Trophoblast cell (in vitro differentiated cells and primary cell): ENCODE measurements around the gene SKIDA1.

ENCODE experiments used
- DNase-seq, 2 donors: peaks; one replicate each; pipeline ENCODE4 v3.0.0-alpha.2; 2016
- H2AFZ ChIP-seq: 2 replicates; pipeline ENCODE4 v1.6.1; 2013; ENCODE audit warnings: low read length, moderate library complexity, mild to moderate bottlenecking; ENCODE audit not compliant: insufficient read depth, poor library complexity
- H2AK5ac ChIP-seq: 2 replicates; pipeline ENCODE4 v1.6.1; 2013; ENCODE audit warnings: mild to moderate bottlenecking, low read length
- H2BK120ac ChIP-seq: 2 replicates; pipeline ENCODE4 v1.6.1; 2013; ENCODE audit warnings: low read length, mild to moderate bottlenecking, moderate library complexity; ENCODE audit not compliant: insufficient read depth, poor library complexity
- H2BK12ac ChIP-seq: 2 replicates; pipeline ENCODE4 v1.6.1; 2013; ENCODE audit warnings: mild to moderate bottlenecking, low read length, moderate library complexity
- H2BK5ac ChIP-seq: 2 replicates; pipeline ENCODE4 v1.6.1; 2013; ENCODE audit warnings: low read length, low read depth, moderate library complexity, mild to moderate bottlenecking; ENCODE audit not compliant: poor library complexity
- H3K14ac ChIP-seq: 2 replicates; pipeline ENCODE4 v1.6.1; 2013; ENCODE audit warnings: mild to moderate bottlenecking, low read length
- H3K18ac ChIP-seq: 2 replicates; pipeline ENCODE4 v1.6.1; 2013; ENCODE audit warnings: mild to moderate bottlenecking, low read length
- H3K23ac ChIP-seq: 2 replicates; pipeline ENCODE4 v1.6.1; 2013; ENCODE audit warnings: low read length
- H3K27ac ChIP-seq: 2 replicates; pipeline ENCODE4 v1.5.1; 2013; ENCODE audit warnings: low read depth, mild to moderate bottlenecking, inconsistent platforms, low read length, moderate library complexity
- H3K27me3 ChIP-seq: 2 replicates; pipeline ENCODE4 v1.6.1; 2013; ENCODE audit warnings: inconsistent platforms, mild to moderate bottlenecking, low read length, moderate library complexity; ENCODE audit not compliant: insufficient read depth
- H3K36me3 ChIP-seq, 2 experiments: 1 replicate in 1 of 2; 2 replicates in 1 of 2; pipeline ENCODE4 v1.6.1; 2013; ENCODE audit warnings: low read length in 2 of 2, mild to moderate bottlenecking in 2 of 2, moderate library complexity in 1 of 2; ENCODE audit not compliant: insufficient read depth in 2 of 2, control insufficient read depth in 1 of 2
- H3K4ac ChIP-seq: 2 replicates; pipeline ENCODE4 v1.6.1; 2013; ENCODE audit warnings: low read depth, mild to moderate bottlenecking, low read length, moderate library complexity
- H3K4me1 ChIP-seq, 2 experiments: 1 replicate in 1 of 2; 2 replicates in 1 of 2; pipeline ENCODE4 v1.6.1; 2013; ENCODE audit warnings: low read length in 2 of 2, mild to moderate bottlenecking in 2 of 2, moderate library complexity in 1 of 2; ENCODE audit not compliant: insufficient read depth in 2 of 2, control insufficient read depth in 1 of 2
- H3K4me2 ChIP-seq: 2 replicates; pipeline ENCODE4 v1.6.1; 2013; ENCODE audit warnings: inconsistent platforms, mild to moderate bottlenecking, low read length, moderate library complexity
- H3K4me3 ChIP-seq: 2 replicates; pipeline ENCODE4 v1.5.1; 2013; ENCODE audit warnings: mild to moderate bottlenecking, low read depth, low read length, inconsistent platforms
- H3K79me1 ChIP-seq: one replicate; pipeline ENCODE4 v1.6.1; 2013; ENCODE audit warnings: low read length
- H3K79me2 ChIP-seq: 2 replicates; pipeline ENCODE4 v1.6.1; 2013; ENCODE audit warnings: low read length, mild to moderate bottlenecking; ENCODE audit not compliant: control insufficient read depth, insufficient read depth, poor library complexity
- H3K9ac ChIP-seq: 2 replicates; pipeline ENCODE4 v1.6.1; 2013; ENCODE audit warnings: mild to moderate bottlenecking, low read length
- H3K9me3 ChIP-seq: 2 replicates; pipeline ENCODE4 v1.6.1; 2013; ENCODE audit warnings: low read depth, mild to moderate bottlenecking, control low read depth, inconsistent platforms, low read length; ENCODE audit not compliant: insufficient read depth
- H4K12ac ChIP-seq: 2 replicates; pipeline ENCODE4 v1.6.1; 2013; ENCODE audit warnings: low read depth, mild to moderate bottlenecking, low read length, moderate library complexity
- H4K8ac ChIP-seq: 2 replicates; pipeline ENCODE4 v1.6.1; 2013; ENCODE audit warnings: low read depth, mild to moderate bottlenecking, low read length, moderate library complexity
- H4K91ac ChIP-seq: one replicate; pipeline ENCODE4 v1.6.1; 2013; ENCODE audit warnings: low read depth, mild to moderate bottlenecking, low read length, moderate library complexity
- WGBS: extraction: QIAGEN DNeasy Blood & Tissue Kit; methylation state at CpG from one replicate; pipeline ENCODE4 v1.1.7; 2013; ENCODE audit warnings: missing lambda C conversion rate; ENCODE audit not compliant: insufficient read length, insufficient coverage; ENCODE audit errors: extremely low coverage; 5-methylcytosine and 5-hydroxymethylcytosine counted together

The SKIDA1 gene

GRCh38 chr10:21531164-21531563 is 5.7 kb upstream of the SKIDA1 start:
- Histone ChIP-seq H3K4me1 (no peaks in the 10 kb centered on the region), H2BK12ac (no peak overlapping the region), H3K36me3 (peaks cover 0 to 3% of the 10 kb centered on the region in 2 experiments), H3K9ac (no peak overlapping the region), H3K9me3 (no peaks in the 10 kb centered on the region), H3K27ac (no peak overlapping the region), H4K12ac (no peak overlapping the region), H3K18ac (no peak overlapping the region), H3K79me1 (peaks cover 24% of the 10 kb centered on the region), H4K8ac (no peak overlapping the region), H2AFZ (no peak overlapping the region), H3K4me2 (no peak overlapping the region), H3K23ac (no peak overlapping the region), H2AK5ac (no peak overlapping the region), H3K79me2 (peaks cover 23% of the 10 kb centered on the region), H4K91ac (no peak overlapping the region), H3K27me3 (no peaks in the 10 kb centered on the region), H3K4ac (no peak overlapping the region), H3K4me3 (no peak overlapping the region), H2BK5ac (no peak overlapping the region), H3K14ac (no peak overlapping the region), H2BK120ac (no peak overlapping the region)
- no peak for DNase-seq
- no CpG with 5 or more reads among the region's 1 CpG for WGBS

DNA sequence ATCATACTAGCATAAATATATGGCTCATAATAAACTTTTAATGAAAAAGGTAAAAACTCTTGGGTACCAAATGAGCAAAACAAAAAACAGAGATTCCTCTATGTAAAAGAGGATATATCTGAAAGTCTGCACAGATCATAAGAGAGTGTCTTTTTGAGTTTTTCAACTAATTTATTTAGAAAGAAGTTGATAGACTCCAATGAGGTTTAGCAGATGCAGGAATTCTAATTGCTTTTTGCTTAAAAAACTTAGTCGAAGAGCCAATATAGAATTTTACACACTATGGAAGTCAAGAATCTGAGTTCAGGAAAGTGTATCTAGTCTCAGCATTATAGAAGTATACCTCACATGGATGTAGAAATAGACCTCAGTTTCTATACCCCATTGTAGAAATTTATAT is 5.2 kb upstream of the SKIDA1 start:
- no peak overlapping the region for H3K4me3 ChIP-seq
- H3K9ac ChIP-seq, result no peak overlapping the region
- H3K4me1 ChIP-seq, result no peaks in the 10 kb centered on the region
- H3K18ac ChIP-seq, result no peak overlapping the region
- H3K27me3 ChIP-seq, result no peaks in the 10 kb centered on the region
- no peak overlapping the region for H2BK12ac ChIP-seq
- H3K14ac ChIP-seq, result no peak overlapping the region
- H3K79me2 ChIP-seq, result peaks cover 26% of the 10 kb centered on the region
- no CpG with 5 or more reads among the region's 1 CpG for WGBS
- H3K9me3 ChIP-seq, result no peaks in the 10 kb centered on the region
- H2BK120ac ChIP-seq, result no peak overlapping the region
- H3K23ac ChIP-seq, result no peak overlapping the region
- no peak overlapping the region for H4K91ac ChIP-seq
- H4K8ac ChIP-seq, result no peak overlapping the region
- H2AFZ ChIP-seq, result no peak overlapping the region
- no peak overlapping the region for H4K12ac ChIP-seq
- DNase-seq, result no peak
- H2BK5ac ChIP-seq, result no peak overlapping the region
- H3K4me2 ChIP-seq, result no peak overlapping the region
- H3K79me1 ChIP-seq, result peaks cover 29% of the 10 kb centered on the region
- no peak overlapping the region for H3K4ac ChIP-seq
- H3K27ac ChIP-seq, result no peak overlapping the region
- H3K36me3 ChIP-seq, result no peaks in the 10 kb centered on the region
- no peak overlapping the region for H2AK5ac ChIP-seq

GRCh38 chr10:21530168-21530567 is 4.7 kb upstream of the SKIDA1 start:
- H3K9ac ChIP-seq, result no peak overlapping the region
- no peak overlapping the region for H3K4me2 ChIP-seq
- no peaks in the 10 kb centered on the region for H3K4me1 ChIP-seq
- no peaks in the 10 kb centered on the region for H3K36me3 ChIP-seq
- no peak for DNase-seq
- no peak overlapping the region for H2BK120ac ChIP-seq
- no peak overlapping the region for H3K14ac ChIP-seq
- H2BK12ac ChIP-seq, result no peak overlapping the region
- no peaks in the 10 kb centered on the region for H3K9me3 ChIP-seq
- H3K79me1 ChIP-seq, result peaks cover 32% of the 10 kb centered on the region
- no peak overlapping the region for H4K91ac ChIP-seq
- H2BK5ac ChIP-seq, result no peak overlapping the region
- H4K8ac ChIP-seq, result no peak overlapping the region
- H3K4me3 ChIP-seq, result no peak overlapping the region
- no peak overlapping the region for H2AK5ac ChIP-seq
- H3K27ac ChIP-seq, result no peak overlapping the region
- no peak overlapping the region for H2AFZ ChIP-seq
- H3K79me2 ChIP-seq, result peaks cover 25% of the 10 kb centered on the region
- H3K18ac ChIP-seq, result no peak overlapping the region
- no peak overlapping the region for H3K23ac ChIP-seq
- H3K27me3 ChIP-seq, result no peaks in the 10 kb centered on the region
- no peak overlapping the region for H4K12ac ChIP-seq
- no CpG with 5 or more reads among the region's 1 CpG for WGBS
- H3K4ac ChIP-seq, result no peak overlapping the region

DNA sequence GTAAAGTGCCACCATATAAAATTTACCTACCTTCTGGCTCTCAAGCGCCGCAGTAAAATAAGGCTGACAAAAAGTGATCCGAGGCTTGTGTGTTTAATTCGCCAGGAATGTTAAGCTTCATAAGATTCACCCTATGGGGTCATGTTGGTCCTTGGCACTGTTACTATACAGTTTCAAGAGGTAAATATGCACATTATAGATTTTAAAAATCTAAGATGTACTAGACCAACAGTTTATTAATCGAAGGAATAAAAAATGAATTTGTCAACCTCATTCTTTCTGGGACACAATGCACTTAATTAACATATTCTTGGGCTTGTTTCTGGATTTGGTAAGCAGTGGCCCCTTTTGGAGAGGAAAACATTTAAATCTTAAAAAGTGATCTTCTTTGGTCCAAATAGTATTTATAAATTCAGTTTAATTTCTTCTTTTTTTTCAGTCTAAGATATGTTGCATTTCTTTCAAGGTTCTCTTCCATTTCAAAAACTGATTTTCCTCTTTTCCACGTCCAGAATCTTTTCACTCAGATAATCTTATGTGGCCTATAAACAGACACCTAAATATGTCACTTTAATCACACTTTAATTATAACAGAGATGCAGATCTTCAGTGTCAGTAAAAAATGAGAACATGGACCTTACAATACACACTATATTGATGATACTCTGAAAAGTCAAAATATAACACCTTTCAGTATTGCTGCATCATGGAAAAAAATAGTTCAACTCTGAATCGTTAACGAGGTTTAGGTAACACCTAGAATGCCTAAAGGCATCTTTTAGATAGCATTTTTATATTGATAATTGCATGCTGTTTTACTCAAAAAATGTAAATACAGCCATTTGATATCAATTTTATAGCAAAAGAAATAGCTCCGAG is 3.8 kb upstream of the SKIDA1 start:
- Histone ChIP-seq H2BK120ac (peak overlapping the region; percentile 13), H3K79me1 (peaks cover 33% of the 10 kb centered on the region), H4K12ac (no peak overlapping the region), H3K18ac (no peak overlapping the region), H2AK5ac (no peak overlapping the region), H3K27me3 (no peaks in the 10 kb centered on the region), H3K9me3 (no peaks in the 10 kb centered on the region), H4K8ac (peak overlapping the region; percentile 47), H2BK12ac (no peak overlapping the region), H3K4me2 (peak overlapping the region; percentile 58), H3K4me1 (no peaks in the 10 kb centered on the region), H3K4me3 (no peak overlapping the region), H3K14ac (no peak overlapping the region), H2AFZ (no peak overlapping the region), H2BK5ac (peak overlapping the region; percentile 56), H3K9ac (no peak overlapping the region), H3K36me3 (no peaks in the 10 kb centered on the region), H4K91ac (no peak overlapping the region), H3K27ac (peak overlapping the region; percentile 41), H3K23ac (no peak overlapping the region), H3K79me2 (peaks cover 20% of the 10 kb centered on the region), H3K4ac (no peak overlapping the region)
- no peak for DNase-seq
- WGBS, result no CpG with 5 or more reads among the region's 9 CpGs
